Measurements from ENCODE around the gene GPS2. TPM values are rescaled to one million over a fixed set of nuclear protein-coding genes. Genes with fewer than 3 reads are reported as not detected.

GPS2 gene
- 100 to 1,000 TPM in 1 of 2 experiments, 10 to 100 TPM in 1; 85.9 to 105 TPM for total RNA-seq

GRCh38 chr17:7314719-7315569 lies at the start of gene GPS2:
GPS2 (minus strand) TSS chr17:7315360; CDS start chr17:7315052, 308 bp downstream.
- H3K4me1 Mint-ChIP-seq: peaks cover 48% of the 10 kb centered on the region
- POLR2A ChIA-PET: interaction anchor here (0.6 to 1.3 kb wide), 2 partner anchors 14 to 32 kb away, joined by 3 to 6 read pairs; partner anchors contain the start of gene NEURL4
- H3K27me3 Mint-ChIP-seq: no peaks in the 10 kb centered on the region
- H3K36me3 Mint-ChIP-seq (ENCODE audit: low read depth): peaks cover 54% of the 10 kb centered on the region
- DNase-seq: peak; percentile 94
- no peaks in the 10 kb centered on the region for H3K9me3 Mint-ChIP-seq
- peak within 1 kb of the TSS; percentile 90 for H3K4me3 Mint-ChIP-seq
- CTCF ChIA-PET: interaction anchor here (1.0 to 2.2 kb wide), 3 partner anchors 10 to 246 kb away, joined by 3 to 11 read pairs (median 4); no protein-coding TSS in a partner anchor
- peak within 1 kb of the TSS; percentile 94 for H3K27ac Mint-ChIP-seq

- no peaks in the 10 kb centered on the region for H3K4me1 Mint-ChIP-seq
- ChIA-PET CTCF (interaction anchor here (2.0 kb wide), 1 partner anchor 74 kb away, joined by 4 read pairs; no protein-coding TSS in a partner anchor), POLR2A (no interaction called here)
- H3K4me3 Mint-ChIP-seq: no peak overlapping the region
- H3K9me3 Mint-ChIP-seq: no peaks in the 10 kb centered on the region
- H3K27ac Mint-ChIP-seq: no peak overlapping the region
- H3K36me3 Mint-ChIP-seq (ENCODE audit: low read depth): no peaks in the 10 kb centered on the region
- DNase-seq: no peak
- H3K27me3 Mint-ChIP-seq: no peaks in the 10 kb centered on the region
Measured at GRCh38 chr17:7363311-7363710, 48.2 kb upstream of the GPS2 start.

GRCh38 chr17:7361906-7362305 lies 46.7 kb upstream of the GPS2 start:
- Mint-ChIP-seq H3K27me3 (no peaks in the 10 kb centered on the region), H3K4me1 (no peaks in the 10 kb centered on the region), H3K9me3 (no peaks in the 10 kb centered on the region), H3K27ac (no peak overlapping the region), H3K36me3 (ENCODE audit: low read depth) (no peaks in the 10 kb centered on the region), H3K4me3 (no peak overlapping the region)
- DNase-seq: no peak
- POLR2A ChIA-PET: no interaction called here
- CTCF ChIA-PET: interaction anchor here (1.0 to 2.0 kb wide), 2 partner anchors 11 to 75 kb away, joined by 3 to 4 read pairs; no protein-coding TSS in a partner anchor

GRCh38 chr17:7357381-7357780 lies 42.2 kb upstream of the GPS2 start:
- H3K27ac Mint-ChIP-seq: no peak overlapping the region
- H3K4me3 Mint-ChIP-seq: no peak overlapping the region
- DNase-seq: no peak
- POLR2A ChIA-PET: no interaction called here
- H3K4me1 Mint-ChIP-seq: peaks cover 32% of the 10 kb centered on the region
- peaks cover 9% of the 10 kb centered on the region for H3K36me3 Mint-ChIP-seq (ENCODE audit: low read depth)
- H3K27me3 Mint-ChIP-seq: no peaks in the 10 kb centered on the region
- CTCF ChIA-PET: interaction anchor here (1.1 to 3.6 kb wide), 4 partner anchors 17 to 203 kb away, joined by 3 to 17 read pairs (median 6); partner anchors contain the start of genes PLSCR3, SENP3 and TNK1
- no peaks in the 10 kb centered on the region for H3K9me3 Mint-ChIP-seq

GRCh38 chr17:7356756-7357155 lies 41.6 kb upstream of the GPS2 start:
- CTCF ChIA-PET: interaction anchor here (0.7 to 5.0 kb wide), 14 partner anchors 13 to 1596 kb away, joined by 3 to 45 read pairs (median 6); partner anchors contain the start of genes ACAP1, MPDU1, PLSCR3 and SENP3
- Mint-ChIP-seq H3K9me3 (no peaks in the 10 kb centered on the region), H3K27ac (no peak overlapping the region), H3K4me1 (peaks cover 35% of the 10 kb centered on the region), H3K27me3 (no peaks in the 10 kb centered on the region), H3K36me3 (ENCODE audit: low read depth) (peaks cover 12% of the 10 kb centered on the region), H3K4me3 (no peak overlapping the region)
- DNase-seq: no peak
- POLR2A ChIA-PET: no interaction called here

- ChIA-PET POLR2A (interaction anchor here (1.1 kb wide), 1 partner anchor 20 kb away, joined by 4 read pairs; the partner anchor contains the start of gene ACAP1), CTCF (interaction anchor here (0.6 to 5.0 kb wide), 28 partner anchors 12 to 1597 kb away, joined by 3 to 45 read pairs (median 4); partner anchors contain the start of genes ACAP1, MPDU1, NEURL4 and PLSCR3)
- H3K36me3 Mint-ChIP-seq (ENCODE audit: low read depth): peaks cover 15% of the 10 kb centered on the region
- H3K4me1 Mint-ChIP-seq: peaks cover 38% of the 10 kb centered on the region
- H3K27ac Mint-ChIP-seq: no peak overlapping the region
- H3K4me3 Mint-ChIP-seq: no peak overlapping the region
- H3K9me3 Mint-ChIP-seq: no peaks in the 10 kb centered on the region
- H3K27me3 Mint-ChIP-seq: no peaks in the 10 kb centered on the region
- DNase-seq: peak; percentile 90
Measured at GRCh38 chr17:7356072-7356549, 41.0 kb upstream of the GPS2 start.

GRCh38 chr17:7355573-7355972 lies 40.4 kb upstream of the GPS2 start:
- H3K36me3 Mint-ChIP-seq (ENCODE audit: low read depth): peaks cover 19% of the 10 kb centered on the region
- no peak overlapping the region for H3K27ac Mint-ChIP-seq
- ChIA-PET CTCF (interaction anchor here (0.6 to 5.0 kb wide), 28 partner anchors 12 to 332 kb away, joined by 3 to 45 read pairs (median 4); partner anchors contain the start of genes ACAP1, MPDU1, NEURL4 and SPEM2), POLR2A (interaction anchor here (1.1 kb wide), 1 partner anchor 19 kb away, joined by 4 read pairs; the partner anchor contains the start of gene ACAP1)
- no peaks in the 10 kb centered on the region for H3K9me3 Mint-ChIP-seq
- no peaks in the 10 kb centered on the region for H3K27me3 Mint-ChIP-seq
- H3K4me1 Mint-ChIP-seq: peaks cover 43% of the 10 kb centered on the region
- DNase-seq: no peak
- no peak overlapping the region for H3K4me3 Mint-ChIP-seq

GRCh38 chr17:7355053-7355452 lies 39.9 kb upstream of the GPS2 start, which contains the start of gene TMEM95:
TMEM95 (plus strand) TSS chr17:7355156; CDS start chr17:7355205, 49 bp downstream.
- Mint-ChIP-seq H3K27ac (peak within 1 kb of the TSS; percentile 71), H3K9me3 (no peaks in the 10 kb centered on the region), H3K4me3 (no peak within 1 kb of the TSS), H3K27me3 (no peaks in the 10 kb centered on the region), H3K4me1 (peaks cover 47% of the 10 kb centered on the region), H3K36me3 (ENCODE audit: low read depth) (peaks cover 19% of the 10 kb centered on the region)
- no peak for DNase-seq
- POLR2A ChIA-PET: no interaction called here
- CTCF ChIA-PET: interaction anchor here (0.7 to 5.0 kb wide), 15 partner anchors 17 to 318 kb away, joined by 3 to 45 read pairs (median 5); partner anchors contain the start of genes ACAP1, NEURL4, SPEM2 and TMEM102

- H3K27ac Mint-ChIP-seq: peak overlapping the region; percentile 71
- ChIA-PET POLR2A (no interaction called here), CTCF (interaction anchor here (0.6 to 5.0 kb wide), 11 partner anchors 18 to 319 kb away, joined by 3 to 45 read pairs (median 6); partner anchors contain the start of genes ACAP1, TMEM102 and TNK1)
- peaks cover 26% of the 10 kb centered on the region for H3K36me3 Mint-ChIP-seq (ENCODE audit: low read depth)
- no peaks in the 10 kb centered on the region for H3K27me3 Mint-ChIP-seq
- H3K4me1 Mint-ChIP-seq: peaks cover 54% of the 10 kb centered on the region
- no peaks in the 10 kb centered on the region for H3K9me3 Mint-ChIP-seq
- no peak overlapping the region for H3K4me3 Mint-ChIP-seq
- DNase-seq: peak; percentile 30
Measured at GRCh38 chr17:7354262-7354843, 39.2 kb upstream of the GPS2 start.

- ChIA-PET POLR2A (no interaction called here), CTCF (interaction anchor here (1.6 to 5.0 kb wide), 3 partner anchors 23 to 208 kb away, joined by 5 to 45 read pairs (median 6); partner anchors contain the start of gene TMEM102)
- no peaks in the 10 kb centered on the region for H3K27me3 Mint-ChIP-seq
- H3K9me3 Mint-ChIP-seq: no peaks in the 10 kb centered on the region
- peak overlapping the region; percentile 76 for H3K27ac Mint-ChIP-seq
- peaks cover 39% of the 10 kb centered on the region for H3K36me3 Mint-ChIP-seq (ENCODE audit: low read depth)
- DNase-seq: no peak
- peaks cover 65% of the 10 kb centered on the region for H3K4me1 Mint-ChIP-seq
- peak overlapping the region; percentile 61 for H3K4me3 Mint-ChIP-seq
Measured at GRCh38 chr17:7352910-7353635, 37.9 kb upstream of the GPS2 start.

GRCh38 chr17:7352503-7352889 lies 37.3 kb upstream of the GPS2 start:
- H3K4me3 Mint-ChIP-seq: peak overlapping the region; percentile 61
- no peaks in the 10 kb centered on the region for H3K27me3 Mint-ChIP-seq
- H3K4me1 Mint-ChIP-seq: peaks cover 66% of the 10 kb centered on the region
- H3K9me3 Mint-ChIP-seq: no peaks in the 10 kb centered on the region
- peak; percentile 26 for DNase-seq
- H3K27ac Mint-ChIP-seq: peak overlapping the region; percentile 76
- CTCF ChIA-PET: interaction anchor here (1.6 to 5.0 kb wide), 4 partner anchors 16 to 208 kb away, joined by 5 to 45 read pairs (median 18); partner anchors contain the start of genes ACAP1 and TMEM102
- peaks cover 43% of the 10 kb centered on the region for H3K36me3 Mint-ChIP-seq (ENCODE audit: low read depth)
- POLR2A ChIA-PET: interaction anchor here (0.5 kb wide), 1 partner anchor 333 kb away, joined by 7 read pairs; no protein-coding TSS in a partner anchor

All from activated CD4-positive, alpha-beta T cell treated with anti-CD3 and anti-CD28 coated beads, Interleukin-2, amount 10 ng/mL, durations not matched to agents 7 days and 5 days (primary cell).